Measurements from ENCODE around the gene LTK. TPM values are rescaled to one million over a fixed set of nuclear protein-coding genes. Genes with fewer than 3 reads are reported as not detected.
"Not testable (repeated sequence)": the region's sequence is repeated elsewhere in the genome, so short reads cannot be mapped to it uniquely, and the experiment has no call there.

Gene LTK
- total RNA-seq, 1 experiment from 2014 or later, result 3.1 TPM

- DNase-seq (ENCODE audit: low read depth), result no peak
These were observed 38.7 kb downstream of the LTK start for GRCh38 chr15:41474941-41475340.

DNA sequence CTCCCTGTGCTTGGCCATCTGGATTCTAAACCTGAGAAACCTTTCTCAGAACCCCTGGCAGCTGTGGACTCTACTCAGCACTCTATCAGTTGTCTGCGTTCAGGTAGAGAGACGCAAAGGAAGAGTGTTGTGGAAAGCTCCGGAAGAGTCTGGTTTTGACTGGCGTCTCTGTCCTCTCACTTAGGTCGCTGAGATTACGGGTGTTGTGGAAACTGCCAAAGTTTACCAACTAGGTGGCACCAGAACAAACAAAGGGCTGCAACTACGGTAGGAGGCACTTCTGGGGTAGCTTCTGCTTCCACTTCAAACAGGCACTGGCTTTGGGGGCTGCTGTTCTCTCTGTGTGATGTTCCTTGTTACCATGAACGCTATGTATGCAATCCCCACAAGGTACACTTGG lies 39.2 kb downstream of the LTK start:
- DNase-seq (ENCODE audit: low read depth), result no peak

DNA sequence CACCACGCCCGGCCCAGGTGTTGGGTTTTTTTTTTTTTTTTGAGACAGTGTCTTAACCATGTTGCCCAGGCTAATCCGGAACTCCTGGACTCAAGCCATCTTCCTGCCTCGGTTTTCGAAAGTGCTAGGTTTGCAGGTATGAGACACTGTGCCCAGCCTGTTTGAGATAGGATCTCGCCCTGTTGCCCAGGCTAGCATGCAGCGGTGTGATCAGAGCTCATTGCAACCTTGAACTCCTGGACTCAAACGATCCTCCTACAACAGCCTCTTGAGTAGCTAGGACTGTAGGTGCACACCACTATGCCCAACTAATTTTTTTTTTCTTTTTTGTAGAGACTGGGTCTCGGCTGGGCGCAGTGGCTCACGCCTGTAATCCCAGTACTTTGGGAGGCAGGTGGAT lies 40.2 kb downstream of the LTK start:
- no peak for DNase-seq (ENCODE audit: low read depth)

- not testable (repeated sequence) for DNase-seq (ENCODE audit: low read depth)
These were observed 44.0 kb downstream of the LTK start for GRCh38 chr15:41469644-41470043.

DNA sequence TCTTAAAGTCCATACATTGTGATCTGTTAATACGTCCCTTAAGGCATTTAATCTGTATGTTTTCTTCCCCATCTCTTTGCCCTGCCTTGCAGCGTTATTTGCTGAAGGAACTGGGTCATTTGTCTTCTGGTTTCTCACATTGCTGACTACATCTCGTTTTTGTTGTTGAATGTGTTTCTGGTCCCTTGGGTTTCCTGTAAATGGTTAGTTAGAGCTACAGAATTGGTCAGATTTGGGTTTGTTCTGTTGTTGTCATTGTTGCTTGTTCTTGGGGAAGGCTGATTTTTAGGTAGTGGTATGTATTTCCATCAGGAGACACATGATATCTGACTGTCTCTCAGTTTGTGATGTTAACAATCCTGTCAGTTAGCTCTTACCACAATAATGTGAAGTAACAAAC lies 46.9 kb downstream of the LTK start:
- no peak for DNase-seq (ENCODE audit: low read depth)

- peak; percentile 64 for DNase-seq (ENCODE audit: low read depth)
These were observed 47.7 kb downstream of the LTK start for GRCh38 chr15:41465822-41466421.

GRCh38 chr15:41464889-41465580 lies 48.6 kb downstream of the LTK start:
- DNase-seq (ENCODE audit: low read depth), result no peak

- no peak for DNase-seq (ENCODE audit: low read depth)
These were observed 51.4 kb downstream of the LTK start for GRCh38 chr15:41462084-41462795.

Other genes starting within 250 kb of the LTK start
- gene OIP5, start 181.2 kb downstream of the LTK start, total RNA-seq (2014; rRNA removed; shearing (Covaris generic)), result 64.2 and 92.3 TPM in 2 replicates
- gene NUSAP1, start 180.9 kb downstream of the LTK start, total RNA-seq (2014; rRNA removed; shearing (Covaris generic)), result 360 and 426 TPM in 2 replicates
- gene NDUFAF1, start 111.3 kb downstream of the LTK start, total RNA-seq (2014; rRNA removed; shearing (Covaris generic)), result 27.4 and 28.9 TPM in 2 replicates
- gene RTF1, start 96.7 kb downstream of the LTK start, total RNA-seq (2014; rRNA removed; shearing (Covaris generic)), result 24.1 and 25.1 TPM in 2 replicates
- gene ITPKA, start 20.0 kb downstream of the LTK start, total RNA-seq (2014; rRNA removed; shearing (Covaris generic)), result 9.2 and 13.2 TPM in 2 replicates
- 23.8 and 41.9 TPM in 2 replicates for gene RPAP1, start 30.4 kb upstream of the LTK start, total RNA-seq (2014; rRNA removed; shearing (Covaris generic))
- 8.6 and 13.8 TPM in 2 replicates for gene TYRO3, start 45.4 kb upstream of the LTK start, total RNA-seq (2014; rRNA removed; shearing (Covaris generic))
- 19.5 and 24.2 TPM in 2 replicates for gene MGA, start 146.6 kb upstream of the LTK start, total RNA-seq (2014; rRNA removed; shearing (Covaris generic))